OCI-LY1 (cell line): Measurements from ENCODE around the gene PKMYT1.

ENCODE experiments used
- CTCF ChIP-seq: fragments of 200-600 bp; sonication (generic), shearing (Covaris generic); IDR thresholded peaks from 2 replicates; pipeline ENCODE4 v1.5.1; 2017; ENCODE audit warnings: mild to moderate bottlenecking, antibody characterized with exemption, low read length, moderate library complexity, mixed read lengths
- EZH2 ChIP-seq: fragments of 200-600 bp; sonication (generic), shearing (Covaris generic); IDR thresholded peaks from 2 replicates; pipeline ENCODE4 v1.8.0; 2017; ENCODE audit warnings: borderline replicate concordance, mixed run types, mild to moderate bottlenecking, antibody characterized with exemption, low read length, moderate library complexity, mixed read lengths

DNA sequence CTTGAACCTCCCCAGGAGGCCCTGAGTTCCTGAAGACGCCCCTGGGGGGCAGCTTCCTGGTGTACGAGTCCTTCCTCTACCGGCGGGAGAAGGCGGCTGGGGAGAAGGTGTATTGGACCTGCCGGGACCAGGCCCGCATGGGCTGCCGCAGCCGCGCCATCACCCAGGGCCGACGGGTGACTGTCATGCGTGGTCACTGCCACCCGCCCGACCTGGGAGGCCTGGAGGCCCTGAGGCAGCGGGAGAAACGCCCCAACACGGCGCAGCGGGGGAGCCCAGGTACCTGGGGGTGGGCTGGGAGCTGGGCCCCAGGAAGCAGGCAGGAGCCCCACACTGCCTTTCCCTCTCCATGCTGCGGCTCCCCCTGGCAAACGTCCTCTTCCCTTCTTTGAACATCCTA lies 46.5 kb downstream of the PKMYT1 start:
- TF ChIP-seq CTCF (no peak), EZH2 (no peak)
